ENCODE measurements around the gene OSBP2. TPM values are rescaled to one million over a fixed set of nuclear protein-coding genes. Genes with fewer than 3 reads are reported as not detected.

The OSBP2 gene
- total RNA-seq, 4 donors from 2014 or later, result 0.66 to 2.4 (median 1.6) TPM

- DNase-seq (ENCODE audit: low spot score in 2 of 2), result no peak
- H3K4me3 ChIP-seq, result no peak overlapping the region
- H3K4me1 ChIP-seq, result peaks cover 0 to 17% (median 7%) of the 10 kb centered on the region in 4 donors
- no peaks in the 10 kb centered on the region for H3K9me3 ChIP-seq
- no peaks in the 10 kb centered on the region for H3K27me3 ChIP-seq
- TF ChIP-seq EP300 (IDR thresholded peaks at IDR 0.05) (no peak), CTCF (IDR thresholded peaks at IDR 0.05) (no peak), POLR2A (IDR thresholded peaks at IDR 0.05) (no peak)
- peaks cover 0 to 70% (median 4%) of the 10 kb centered on the region in 3 donors for H3K36me3 ChIP-seq
- 86 to 89% methylated on average over 4 of the region's 4 CpGs for WGBS, 2 donors
- H3K27ac ChIP-seq, result no peak overlapping the region
Measured at GRCh38 chr22:30662040-30662439, 32.6 kb upstream of the OSBP2 start.

GRCh38 chr22:30664798-30665197, 29.9 kb upstream of the OSBP2 start:
- Histone ChIP-seq H3K36me3 (peaks cover 0 to 44% (median 4%) of the 10 kb centered on the region in 3 donors), H3K9me3 (no peaks in the 10 kb centered on the region), H3K27me3 (no peaks in the 10 kb centered on the region), H3K27ac (no peak overlapping the region), H3K4me1 (peaks cover 0 to 23% (median 11%) of the 10 kb centered on the region in 4 donors), H3K4me3 (no peak overlapping the region)
- WGBS, 2 donors, result 96% methylated on average over 13 of the region's 13 CpGs
- TF ChIP-seq POLR2A (IDR thresholded peaks at IDR 0.05) (no peak), CTCF (IDR thresholded peaks at IDR 0.05) (no peak), EP300 (IDR thresholded peaks at IDR 0.05) (no peak)
- DNase-seq (ENCODE audit: low spot score in 2 of 2), result no peak

GRCh38 chr22:30665266-30665665, 29.4 kb upstream of the OSBP2 start:
- Histone ChIP-seq H3K27ac (no peak overlapping the region), H3K9me3 (no peaks in the 10 kb centered on the region), H3K4me1 (peaks cover 0 to 23% (median 11%) of the 10 kb centered on the region in 4 donors), H3K4me3 (no peak overlapping the region), H3K36me3 (peaks cover 0 to 40% (median 4%) of the 10 kb centered on the region in 3 donors), H3K27me3 (no peaks in the 10 kb centered on the region)
- TF ChIP-seq POLR2A (IDR thresholded peaks at IDR 0.05), result no peak
- no peak for TF ChIP-seq CTCF (IDR thresholded peaks at IDR 0.05)
- TF ChIP-seq EP300 (IDR thresholded peaks at IDR 0.05), result no peak
- 79 to 80% methylated on average over 2 of the region's 2 CpGs for WGBS, 2 donors
- no peak for DNase-seq (ENCODE audit: low spot score in 2 of 2)

- 80 to 91% methylated on average over 4 of the region's 4 CpGs for WGBS, 2 donors
- TF ChIP-seq EP300 (IDR thresholded peaks at IDR 0.05) (no peak), CTCF (IDR thresholded peaks at IDR 0.05) (no peak), POLR2A (IDR thresholded peaks at IDR 0.05) (no peak)
- Histone ChIP-seq H3K4me1 (peaks cover 0 to 23% (median 11%) of the 10 kb centered on the region in 4 donors), H3K9me3 (no peaks in the 10 kb centered on the region), H3K4me3 (no peak overlapping the region), H3K27ac (no peak overlapping the region), H3K36me3 (peaks cover 0 to 36% (median 4%) of the 10 kb centered on the region in 3 donors), H3K27me3 (no peaks in the 10 kb centered on the region)
- no peak for DNase-seq (ENCODE audit: low spot score in 2 of 2)
Measured at GRCh38 chr22:30665786-30666185, 28.9 kb upstream of the OSBP2 start.

- no peak for DNase-seq (ENCODE audit: low spot score in 2 of 2)
- TF ChIP-seq CTCF (IDR thresholded peaks at IDR 0.05) (no peak), POLR2A (IDR thresholded peaks at IDR 0.05) (no peak), EP300 (IDR thresholded peaks at IDR 0.05) (no peak)
Measured at GRCh38 chr22:30667107-30667493, 27.6 kb upstream of the OSBP2 start.

More at GRCh38 chr22:30667107-30667493, 27.6 kb upstream of the OSBP2 start:
- Histone ChIP-seq H3K36me3 (peaks cover 0 to 24% (median 4%) of the 10 kb centered on the region in 3 donors), H3K27me3 (no peaks in the 10 kb centered on the region), H3K27ac (peak overlapping the region in 2 of 4 donors; percentile 52 to 74), H3K4me3 (peak overlapping the region; percentile 61 to 85 (median 72)), H3K4me1 (peaks cover 0 to 23% (median 11%) of the 10 kb centered on the region in 4 donors), H3K9me3 (no peaks in the 10 kb centered on the region)
- WGBS, 2 donors, result 0 to 1% methylated on average over 18 of the region's 18 CpGs

Data from tibial nerve (tissue), 4 donors.